Upper lobe of left lung (tissue), 6 donors: ENCODE results near the gene PHF2. TPM values are rescaled to one million over a fixed set of nuclear protein-coding genes. Genes with fewer than 3 reads are reported as not detected.

Experiments used
- ATAC-seq, 2 donors: fragments of 200-7000 bp; cut with Tn5 transposase; one replicate each; pipeline ENCODE4 v1.9.1; 2022; ENCODE audit warnings: mild to moderate bottlenecking in 2 of 2, moderate library complexity in 2 of 2; ENCODE audit not compliant: low FRiP score in 2 of 2
- DNase-seq, 2 donors: peaks; one replicate each; pipeline ENCODE4 v3.0.0-alpha.2; 2019 to 2020
- H3K27ac ChIP-seq, 4 donors: fragments of 200-600 bp; sonication (generic); one replicate each; pipeline ENCODE4 v1.5.1; 2016 to 2019
- H3K27me3 ChIP-seq, 4 donors: fragments of 200-600 bp; sonication (generic); one replicate each; pipeline ENCODE4 v1.5.1; 2017 to 2019
- H3K36me3 ChIP-seq, 4 donors: fragments of 200-600 bp; sonication (generic); one replicate each; pipeline ENCODE4 v1.5.1; 2016 to 2019
- H3K4me1 ChIP-seq, 4 donors: fragments of 200-600 bp; sonication (generic); one replicate each; pipeline ENCODE4 v1.5.1; 2018 to 2019
- H3K4me3 ChIP-seq, 4 donors: fragments of 200-600 bp; sonication (generic); one replicate each; pipeline ENCODE4 v1.5.1; 2017 to 2019; ENCODE audit warnings: mild to moderate bottlenecking in 2 of 4, moderate library complexity in 1 of 4
- H3K9me3 ChIP-seq, 4 donors: fragments of 200-600 bp; sonication (generic); one replicate each; pipeline ENCODE4 v1.5.1; 2018 to 2019
- CTCF ChIP-seq, 6 experiments: fragments of 450-650 bp in 4 of 6; fragments of 200-600 bp in 2 of 6; sonication (generic) in 2 of 6; IDR thresholded peaks; one replicate each; pipeline ENCODE4 v1.5.1; 2016 to 2019; ENCODE audit warnings: antibody characterized with exemption in 6 of 6
- EP300 ChIP-seq, 4 donors: sonication (generic); formaldehyde crosslinking; IDR thresholded peaks; one replicate each; pipeline ENCODE4 v1.5.1; 2017; ENCODE audit warnings: antibody characterized with exemption in 4 of 4, control low read depth in 2 of 4
- POLR2A ChIP-seq, 4 donors: fragments of 450-650 bp; IDR thresholded peaks; one replicate each; pipeline ENCODE4 v1.5.1; 2016 to 2017; ENCODE audit warnings: antibody characterized with exemption in 4 of 4, mild to moderate bottlenecking in 2 of 4
- POLR2AphosphoS5 ChIP-seq, 2 donors: sonication (generic); formaldehyde crosslinking; IDR thresholded peaks; one replicate each; pipeline ENCODE4 v1.5.1; 2017; ENCODE audit warnings: antibody characterized with exemption in 2 of 2
- WGBS, 2 donors: methylation state at CpG; one replicate each; pipeline ENCODE4 v1.1.5; 2017 to 2018; 5-methylcytosine and 5-hydroxymethylcytosine counted together
- total RNA-seq, 6 donors: library from RNA; depleted of rRNA in 4 of 6; stranded (reverse); fragments of >200 nt in 4 of 6; gene quantifications; one replicate each; pipeline versions ENCODE4 v1.1.0 to v1.2.1, GENCODE V29; 2016 to 2021
- donor health status: DM: no; HTN: no; CAD: no; lungs with moderate emphysema.
- donor health status: DM: no; HTN: yes; CAD: no; lungs with severe emphysema.

PHF2 gene
- total RNA-seq, 6 donors from 2014 or later: 33.6 to 41.7 (median 37.9) TPM

GRCh38 chr9:93565089-93565488 is 11.3 kb upstream of the PHF2 start:
- Histone ChIP-seq H3K36me3 (peaks cover 9 to 46% (median 33%) of the 10 kb centered on the region in 4 donors), H3K27ac (no peak overlapping the region), H3K4me3 (no peak overlapping the region), H3K27me3 (no peaks in the 10 kb centered on the region), H3K9me3 (no peaks in the 10 kb centered on the region), H3K4me1 (peaks cover 9 to 13% (median 11%) of the 10 kb centered on the region in 4 donors)
- ATAC-seq: no peak
- TF ChIP-seq POLR2A (IDR thresholded peaks at IDR 0.05) (no peak), POLR2AphosphoS5 (IDR thresholded peaks at IDR 0.05) (no peak), CTCF (IDR thresholded peaks at IDR 0.05) (no peak)
- DNase-seq: no peak
- WGBS, 2 donors: 91 to 92% methylated on average over 4 of the region's 4 CpGs

- no peaks in the 10 kb centered on the region for H3K27me3 ChIP-seq
- 1 to 3% methylated on average over 32 to 64 of the region's 69 CpGs for WGBS, 2 donors
These were observed 9.7 kb upstream of the PHF2 start for GRCh38 chr9:93566408-93567270.

GRCh38 chr9:93567271-93567959 is 9.0 kb upstream of the PHF2 start:
- no peaks in the 10 kb centered on the region for H3K9me3 ChIP-seq
- 50 to 64% methylated on average over 11 to 15 of the region's 15 CpGs for WGBS, 2 donors
- H3K27me3 ChIP-seq: no peaks in the 10 kb centered on the region
- peaks cover 9 to 13% (median 11%) of the 10 kb centered on the region in 4 donors for H3K4me1 ChIP-seq
- peak overlapping the region; percentile 11 to 66 (median 51) for H3K4me3 ChIP-seq
- TF ChIP-seq CTCF (IDR thresholded peaks at IDR 0.05) (no peak), EP300 (IDR thresholded peaks at IDR 0.05) (no peak), POLR2A (IDR thresholded peaks at IDR 0.05) (no peak), POLR2AphosphoS5 (IDR thresholded peaks at IDR 0.05) (no peak)
- peaks cover under 1 to 23% (median 18%) of the 10 kb centered on the region in 4 donors for H3K36me3 ChIP-seq
- H3K27ac ChIP-seq: peak overlapping the region; percentile 93 to 99 (median 96)
- ATAC-seq (peak in 1 of 2 donors; percentile 4), DNase-seq (no peak)

More at GRCh38 chr9:93566408-93567270, 9.7 kb upstream of the PHF2 start:
- peak overlapping the region; percentile 93 to 99 (median 96) for H3K27ac ChIP-seq
- H3K36me3 ChIP-seq: peaks cover 6 to 31% (median 25%) of the 10 kb centered on the region in 4 donors
- H3K4me1 ChIP-seq: peaks cover 9 to 13% (median 11%) of the 10 kb centered on the region in 4 donors
- TF ChIP-seq POLR2A (IDR thresholded peaks at IDR 0.05) (peak; percentile 50 to 96 (median 90)), EP300 (IDR thresholded peaks at IDR 0.05) (peak in 1 of 4 donors; percentile 44), CTCF (IDR thresholded peaks at IDR 0.05) (peak; percentile 96 to 98 (median 96)), POLR2AphosphoS5 (IDR thresholded peaks at IDR 0.05) (peak; percentile 93 to 98)
- DNase-seq (peak; percentile 99 to 100), ATAC-seq (peak; percentile 99)
- H3K9me3 ChIP-seq: no peaks in the 10 kb centered on the region
- H3K4me3 ChIP-seq: peak overlapping the region; percentile 11 to 66 (median 51)

- DNase-seq: no peak
- Histone ChIP-seq H3K27me3 (no peaks in the 10 kb centered on the region), H3K9me3 (no peaks in the 10 kb centered on the region), H3K4me1 (peaks cover 9 to 13% (median 11%) of the 10 kb centered on the region in 4 donors), H3K27ac (no peak overlapping the region), H3K36me3 (peaks cover 0 to 15% (median 12%) of the 10 kb centered on the region in 4 donors), H3K4me3 (no peak overlapping the region)
- WGBS, 2 donors: 95 to 99% methylated on average over 5 of the region's 5 CpGs
- ATAC-seq: no peak
- no peak for TF ChIP-seq CTCF (IDR thresholded peaks at IDR 0.05)
- no peak for TF ChIP-seq POLR2AphosphoS5 (IDR thresholded peaks at IDR 0.05)
- TF ChIP-seq EP300 (IDR thresholded peaks at IDR 0.05): no peak
- TF ChIP-seq POLR2A (IDR thresholded peaks at IDR 0.05): no peak
These were observed 8.2 kb upstream of the PHF2 start for GRCh38 chr9:93568169-93568568.
